ENCODE measurements around the gene HS3ST6.

HS3ST6 gene

GRCh38 chr16:1917056-1917664 lies 1.1 kb downstream of the HS3ST6 start:
- TF ChIP-seq REST (IDR thresholded peaks at IDR 0.05; ENCODE audit: insufficient read depth in 1 of 2, low read depth in 2 of 2, low read length in 2 of 2) (no peak), TAF1 (IDR thresholded peaks at IDR 0.05; ENCODE audit: borderline replicate concordance, insufficient read depth, low read length) (no peak), SIN3A (IDR thresholded peaks at IDR 0.05; ENCODE audit: borderline replicate concordance, insufficient read depth, low read length) (no peak), FOXP2 (optimal IDR thresholded peaks at IDR 0.05; ENCODE audit: borderline replicate concordance, extremely low read depth, extremely low read length, insufficient read depth) (no peak)

GRCh38 chr16:1916640-1916990 lies 1.6 kb downstream of the HS3ST6 start:
- TF ChIP-seq REST (IDR thresholded peaks at IDR 0.05; ENCODE audit: insufficient read depth in 1 of 2, low read depth in 2 of 2, low read length in 2 of 2), result no peak

- TF ChIP-seq REST (IDR thresholded peaks at IDR 0.05; ENCODE audit: insufficient read depth in 1 of 2, low read depth in 2 of 2, low read length in 2 of 2), result no peak
- no peak for TF ChIP-seq SIN3A (IDR thresholded peaks at IDR 0.05; ENCODE audit: borderline replicate concordance, insufficient read depth, low read length)
- no peak for TF ChIP-seq FOXP2 (optimal IDR thresholded peaks at IDR 0.05; ENCODE audit: borderline replicate concordance, extremely low read depth, extremely low read length, insufficient read depth)
- no peak for TF ChIP-seq POLR2AphosphoS5 (IDR thresholded peaks at IDR 0.05; ENCODE audit: low read depth, low read length)
These were observed 2.2 kb downstream of the HS3ST6 start for GRCh38 chr16:1915732-1916639.

GRCh38 chr16:1914988-1915387 lies 3.2 kb downstream of the HS3ST6 start:
- TF ChIP-seq POLR2AphosphoS5 (IDR thresholded peaks at IDR 0.05; ENCODE audit: low read depth, low read length) (no peak), REST (IDR thresholded peaks at IDR 0.05; ENCODE audit: insufficient read depth in 1 of 2, low read depth in 2 of 2, low read length in 2 of 2) (no peak), FOXP2 (optimal IDR thresholded peaks at IDR 0.05; ENCODE audit: borderline replicate concordance, extremely low read depth, extremely low read length, insufficient read depth) (no peak), TAF1 (IDR thresholded peaks at IDR 0.05; ENCODE audit: borderline replicate concordance, insufficient read depth, low read length) (no peak), SIN3A (IDR thresholded peaks at IDR 0.05; ENCODE audit: borderline replicate concordance, insufficient read depth, low read length) (no peak)
